Common myeloid progenitor, CD34-positive (primary cell): ENCODE data around the gene MCC.
A peak's percentile ranks its signal among the peaks of the same experiment; 100 is the strongest.

Source experiments
- CTCF ChIA-PET: fragments of 350-600 bp; sonication (Branson Sonifier 250); formaldehyde crosslinking; loops from one replicate; lab custom pipeline; 2021; ENCODE audit warnings: antibody characterized with exemption; lab: Charles Lee
- POLR2A ChIA-PET: fragments of 350-600 bp; sonication (Branson Sonifier 250); formaldehyde crosslinking; loops from one replicate; lab custom pipeline; 2021; ENCODE audit warnings: antibody characterized with exemption; lab: Charles Lee
- DNase-seq, 3 donors: peaks; one replicate each; pipeline versions ENCODE4 v3.0.0 to v3.0.0-alpha.2; 2013
- H3K27ac ChIP-seq, 2 experiments: 1 replicate in 1 of 2; 2 replicates in 1 of 2; pipeline ENCODE4 v1.7.0; 2013; ENCODE audit warnings: inconsistent platforms in 2 of 2, low read length in 2 of 2, mild to moderate bottlenecking in 2 of 2, low read depth in 1 of 2, moderate library complexity in 1 of 2; ENCODE audit not compliant: severe bottlenecking in 2 of 2, insufficient read depth in 1 of 2, poor library complexity in 1 of 2
- H3K27me3 ChIP-seq, 5 experiments: replicated peaks in 2 of 5; 1 replicate in 3 of 5; 2 replicates in 2 of 5; pipeline versions ENCODE4 v1.6.1 to v1.7.0; 2013; ENCODE audit warnings: low read length in 4 of 5, mild to moderate bottlenecking in 2 of 5, moderate library complexity in 2 of 5, inconsistent platforms in 1 of 5; ENCODE audit not compliant: insufficient read depth in 5 of 5, control insufficient read depth in 4 of 5
- H3K36me3 ChIP-seq, 4 experiments: 1 replicate in 2 of 4; 2 replicates in 2 of 4; pipeline versions ENCODE4 v1.6.1 to v1.7.0; 2013; ENCODE audit warnings: low read length in 3 of 4, control low read depth in 1 of 4, mild to moderate bottlenecking in 1 of 4; ENCODE audit not compliant: control insufficient read depth in 4 of 4, insufficient read depth in 4 of 4
- H3K4me1 ChIP-seq, 4 experiments: 1 replicate in 3 of 4; 2 replicates in 1 of 4; pipeline versions ENCODE4 v1.6.1 to v1.7.1; 2013; ENCODE audit warnings: low read length in 3 of 4, mild to moderate bottlenecking in 3 of 4, control low read depth in 1 of 4, inconsistent platforms in 1 of 4, moderate library complexity in 1 of 4; ENCODE audit not compliant: control insufficient read depth in 4 of 4, insufficient read depth in 4 of 4; ENCODE audit errors: control extremely low read depth in 1 of 4
- H3K4me3 ChIP-seq, 7 experiments: 1 replicate in 4 of 7; 2 replicates in 3 of 7; pipeline versions ENCODE4 v1.5.1 to v1.7.0; 2013; ENCODE audit warnings: mild to moderate bottlenecking in 7 of 7, low read length in 6 of 7, moderate library complexity in 6 of 7, inconsistent platforms in 2 of 7, low read depth in 2 of 7, control low read depth in 1 of 7; ENCODE audit not compliant: insufficient read depth in 4 of 7, control insufficient read depth in 1 of 7; ENCODE audit errors: extremely low read depth in 1 of 7
- H3K9me3 ChIP-seq, 5 experiments: 1 replicate in 4 of 5; 2 replicates in 1 of 5; pipeline versions ENCODE4 v1.6.1 to v1.7.1; 2013; ENCODE audit warnings: low read length in 4 of 5, mild to moderate bottlenecking in 2 of 5, inconsistent platforms in 1 of 5, low read depth in 1 of 5, moderate library complexity in 1 of 5; ENCODE audit not compliant: control insufficient read depth in 4 of 5, insufficient read depth in 2 of 5; ENCODE audit errors: control extremely low read depth in 1 of 5
- WGBS: methylation state at CpG from one replicate; pipeline ENCODE4 v1.1.5; 2013; ENCODE audit not compliant: insufficient coverage; 5-methylcytosine and 5-hydroxymethylcytosine counted together

MCC gene

GRCh38 chr5:113166852-113167366, 321.3 kb downstream of the MCC start:
- H3K4me1 ChIP-seq, result no peaks in the 10 kb centered on the region
- 100% methylated on average over 6 of the region's 7 CpGs for WGBS
- H3K4me3 ChIP-seq, result no peak overlapping the region
- H3K27me3 ChIP-seq, result peaks cover 0 to 36% (median 6%) of the 10 kb centered on the region in 5 experiments
- H3K9me3 ChIP-seq, result no peaks in the 10 kb centered on the region
- no peaks in the 10 kb centered on the region for H3K36me3 ChIP-seq
- DNase-seq, result no peak
- POLR2A ChIA-PET, result no interaction called here
- no peak overlapping the region for H3K27ac ChIP-seq
- CTCF ChIA-PET, result interaction anchor here (1.0 kb wide), 1 partner anchor 14 kb away, joined by 4 read pairs; no protein-coding TSS in a partner anchor

DNA sequence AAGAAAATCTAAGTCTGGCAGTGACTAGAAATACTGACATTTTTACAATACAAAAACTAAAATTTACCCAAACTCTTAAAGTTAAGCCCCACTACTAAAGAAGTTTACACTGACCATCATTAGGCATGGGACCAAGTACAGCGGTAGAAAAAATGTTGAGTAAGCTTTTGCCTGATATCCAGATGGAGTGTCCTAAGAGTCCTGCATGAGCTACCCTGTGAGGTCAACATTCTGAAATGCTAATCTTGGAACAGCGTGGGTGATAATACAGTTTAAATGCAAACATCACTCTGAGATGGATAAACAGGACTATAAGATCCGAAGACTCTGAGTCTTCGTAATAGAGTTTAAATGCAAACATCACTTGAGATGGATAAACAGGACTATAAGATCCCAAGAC, 322.0 kb downstream of the MCC start:
- ChIA-PET CTCF (no interaction called here), POLR2A (no interaction called here)
- Histone ChIP-seq H3K4me3 (no peak overlapping the region), H3K27me3 (peaks cover 0 to 31% (median 6%) of the 10 kb centered on the region in 5 experiments), H3K4me1 (no peaks in the 10 kb centered on the region), H3K27ac (no peak overlapping the region), H3K9me3 (no peaks in the 10 kb centered on the region), H3K36me3 (no peaks in the 10 kb centered on the region)
- 100% methylated on average over 4 of the region's 4 CpGs for WGBS
- DNase-seq, result no peak

- Histone ChIP-seq H3K36me3 (no peaks in the 10 kb centered on the region), H3K27me3 (peaks cover 0 to 15% (median 0%) of the 10 kb centered on the region in 5 experiments), H3K9me3 (no peaks in the 10 kb centered on the region), H3K4me1 (no peaks in the 10 kb centered on the region), H3K27ac (no peak overlapping the region), H3K4me3 (no peak overlapping the region)
- ChIA-PET CTCF (no interaction called here), POLR2A (no interaction called here)
- no peak for DNase-seq
- no CpG with 5 or more reads among the region's 1 CpG for WGBS
Measured at GRCh38 chr5:113164021-113164420, 324.2 kb downstream of the MCC start.

DNA sequence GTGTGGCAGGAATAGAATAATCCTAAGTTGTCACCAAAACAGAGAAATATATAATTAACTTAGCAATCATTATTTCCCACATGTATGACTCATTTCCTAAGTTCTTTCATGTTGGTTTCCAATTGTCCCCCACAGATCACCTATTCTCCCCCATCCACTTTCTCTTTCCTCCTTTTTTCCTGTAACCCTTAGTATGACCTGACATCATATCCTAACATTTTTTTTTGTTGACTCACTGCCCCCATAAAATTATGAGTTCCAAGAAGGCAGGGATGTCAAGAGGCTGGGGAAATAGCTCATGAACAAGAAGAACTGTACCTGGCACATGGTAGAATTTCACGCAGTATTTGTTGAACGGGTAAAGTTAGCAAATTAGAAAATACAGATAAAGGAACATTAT, 324.9 kb downstream of the MCC start:
- no peak for DNase-seq
- POLR2A ChIA-PET, result no interaction called here
- Histone ChIP-seq H3K27me3 (peaks cover 0 to 13% (median 0%) of the 10 kb centered on the region in 5 experiments), H3K9me3 (no peaks in the 10 kb centered on the region), H3K4me1 (no peaks in the 10 kb centered on the region), H3K27ac (no peak overlapping the region), H3K36me3 (no peaks in the 10 kb centered on the region), H3K4me3 (no peak overlapping the region)
- no CpG with 5 or more reads among the region's 2 CpGs for WGBS
- CTCF ChIA-PET, result no interaction called here

DNA sequence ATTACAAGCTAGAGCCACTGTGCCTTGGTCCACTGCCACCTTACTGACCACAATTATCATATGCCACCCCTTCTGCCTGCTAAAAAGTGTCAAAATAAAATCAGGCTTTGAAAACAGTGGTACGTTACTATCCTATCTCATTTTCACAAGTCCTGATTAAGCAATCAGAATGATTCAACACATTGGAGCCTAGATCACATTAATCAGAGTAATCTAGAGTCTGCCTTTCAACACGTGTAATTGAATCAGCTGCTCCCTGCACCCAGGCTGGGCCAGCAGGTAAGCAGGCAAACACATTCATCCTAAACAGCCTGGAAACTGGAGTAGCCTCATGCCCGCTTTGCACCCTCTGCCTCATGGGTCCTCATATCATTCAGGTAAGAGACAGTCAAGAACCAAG, 325.5 kb downstream of the MCC start:
- Histone ChIP-seq H3K4me3 (no peak overlapping the region), H3K9me3 (no peaks in the 10 kb centered on the region), H3K36me3 (no peaks in the 10 kb centered on the region), H3K4me1 (no peaks in the 10 kb centered on the region), H3K27ac (no peak overlapping the region), H3K27me3 (peaks cover 0 to 13% (median 0%) of the 10 kb centered on the region in 5 experiments)
- WGBS, result 67% methylated on average over 3 of the region's 3 CpGs
- ChIA-PET POLR2A (no interaction called here), CTCF (no interaction called here)
- no peak for DNase-seq

GRCh38 chr5:113162208-113162607, 326.0 kb downstream of the MCC start:
- Histone ChIP-seq H3K27ac (no peak overlapping the region), H3K27me3 (peaks cover 0 to 13% (median 3%) of the 10 kb centered on the region in 5 experiments), H3K4me1 (no peaks in the 10 kb centered on the region), H3K9me3 (no peaks in the 10 kb centered on the region), H3K4me3 (no peak overlapping the region), H3K36me3 (no peaks in the 10 kb centered on the region)
- ChIA-PET POLR2A (interaction anchor here (0.6 kb wide), 1 partner anchor 238 kb away, joined by 7 read pairs; no protein-coding TSS in a partner anchor), CTCF (no interaction called here)
- DNase-seq, result peak in 1 of 3 donors; percentile 1
- no CpG with 5 or more reads among the region's 3 CpGs for WGBS

GRCh38 chr5:113161806-113162205, 326.4 kb downstream of the MCC start:
- ChIA-PET CTCF (no interaction called here), POLR2A (interaction anchor here (0.6 kb wide), 1 partner anchor 238 kb away, joined by 7 read pairs; no protein-coding TSS in a partner anchor)
- H3K27me3 ChIP-seq, result peaks cover 0 to 9% (median 4%) of the 10 kb centered on the region in 5 experiments
- no peak overlapping the region for H3K4me3 ChIP-seq
- DNase-seq, result no peak
- 100% methylated on average over 4 of the region's 6 CpGs for WGBS
- H3K36me3 ChIP-seq, result no peaks in the 10 kb centered on the region
- no peaks in the 10 kb centered on the region for H3K4me1 ChIP-seq
- no peaks in the 10 kb centered on the region for H3K9me3 ChIP-seq
- no peak overlapping the region for H3K27ac ChIP-seq
